UCSD-AML1 (cell line): ENCODE results near the gene UGGT1.

Experiments
- DNase-seq: peaks from one replicate; lab custom pipeline; 2025; ENCODE audit not compliant: unreplicated experiment; lab: John Stamatoyannopoulos, UW

The UGGT1 gene

GRCh38 chr2:128217671-128218070 is 126.7 kb downstream of the UGGT1 start:
- DNase-seq: peak; percentile 18

- no peak for DNase-seq
These were observed 128.9 kb downstream of the UGGT1 start for GRCh38 chr2:128219891-128220290.

DNA sequence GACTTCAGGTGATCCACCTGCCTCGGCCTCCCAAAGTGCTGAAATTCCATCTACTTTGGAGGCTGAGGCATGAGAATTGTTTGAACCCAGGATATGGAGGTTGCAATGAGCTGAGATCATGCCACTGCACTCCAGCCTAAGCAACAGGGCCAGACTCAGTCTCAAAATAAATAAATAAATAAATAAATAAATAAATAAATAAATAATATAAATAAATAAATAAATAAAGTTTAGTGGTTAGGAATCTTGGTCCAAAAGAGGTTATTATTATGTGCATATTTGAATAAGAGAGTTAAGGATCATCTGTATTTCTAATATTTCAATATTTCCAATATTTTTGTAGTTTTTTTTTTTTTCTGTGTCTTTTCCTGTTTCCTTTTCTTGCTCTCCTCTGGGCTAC is 136.9 kb downstream of the UGGT1 start:
- DNase-seq: no peak

- DNase-seq: no peak
These were observed 137.9 kb downstream of the UGGT1 start for GRCh38 chr2:128228894-128229293.

DNA sequence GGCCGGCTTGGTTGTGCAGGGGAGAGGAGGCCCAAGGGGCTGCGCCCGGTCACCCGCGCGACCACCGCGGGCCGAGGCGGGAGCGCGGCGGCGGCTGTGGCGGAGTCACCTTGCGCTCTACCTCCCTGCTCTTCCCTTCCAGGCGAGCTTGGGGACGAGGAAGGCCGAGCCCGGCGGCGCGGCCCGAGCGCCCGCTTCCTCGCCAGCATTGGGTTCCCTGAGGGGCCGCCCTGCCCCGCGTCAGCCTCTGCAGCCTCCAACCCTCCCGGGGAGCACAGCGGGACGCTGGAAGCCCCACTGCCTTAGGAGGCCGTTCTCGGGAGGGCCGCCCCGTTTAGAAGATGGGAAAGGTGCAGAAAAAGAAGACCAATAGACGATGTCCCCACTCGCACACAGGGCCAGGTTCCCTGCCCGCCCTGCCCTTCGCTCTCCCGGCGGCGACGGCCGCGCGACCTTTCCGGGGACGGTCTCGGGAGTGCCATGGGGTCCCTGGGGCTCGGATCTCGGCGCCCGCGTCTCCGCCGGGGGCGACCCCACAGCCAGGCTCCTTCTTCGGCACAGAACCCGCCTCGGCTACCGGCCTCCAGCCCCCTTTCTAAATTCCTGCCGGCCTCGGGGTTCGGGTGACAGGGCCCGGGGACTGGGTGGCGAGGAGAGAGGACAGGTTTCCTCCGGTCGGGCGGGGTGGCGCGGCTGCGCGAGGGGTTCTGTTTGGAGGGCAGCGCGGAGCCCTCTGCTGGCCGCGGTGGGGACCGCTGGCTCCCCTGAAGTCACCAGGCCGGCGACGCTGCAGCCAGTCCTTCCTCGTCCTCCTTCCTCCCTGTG is 142.2 kb downstream of the UGGT1 start:
- peak; percentile 84 for DNase-seq

DNA sequence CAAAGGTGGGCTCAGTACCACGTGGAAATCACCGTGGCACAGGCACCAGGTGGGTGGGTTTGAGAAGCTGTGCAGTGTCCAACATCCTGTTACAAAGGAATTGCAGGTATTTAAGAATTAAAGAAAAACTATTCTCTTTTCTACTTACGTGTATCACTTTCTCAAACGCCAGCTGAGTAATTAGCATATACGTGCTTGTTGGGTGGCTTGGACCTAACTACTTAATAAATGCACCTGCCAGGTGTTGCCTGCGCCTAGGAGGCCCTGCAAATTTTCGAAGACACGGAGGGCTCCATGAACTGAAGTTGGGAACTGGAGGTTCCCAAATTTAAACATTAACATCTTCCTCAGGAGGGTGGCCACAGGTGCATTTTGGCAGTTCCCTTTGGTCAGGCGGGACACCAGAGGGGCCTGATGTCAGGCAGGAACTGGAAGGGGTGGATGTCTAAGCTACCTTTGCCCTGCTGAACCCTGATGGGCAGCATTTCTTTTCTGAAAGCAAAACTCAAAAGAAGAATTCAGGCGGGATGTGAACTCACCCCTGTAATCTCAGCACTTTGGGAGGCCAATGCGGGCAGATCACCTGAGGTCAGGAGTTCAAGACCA is 142.9 kb downstream of the UGGT1 start:
- no peak for DNase-seq

- no peak for DNase-seq
These were observed 143.6 kb downstream of the UGGT1 start for GRCh38 chr2:128234613-128235012.

DNA sequence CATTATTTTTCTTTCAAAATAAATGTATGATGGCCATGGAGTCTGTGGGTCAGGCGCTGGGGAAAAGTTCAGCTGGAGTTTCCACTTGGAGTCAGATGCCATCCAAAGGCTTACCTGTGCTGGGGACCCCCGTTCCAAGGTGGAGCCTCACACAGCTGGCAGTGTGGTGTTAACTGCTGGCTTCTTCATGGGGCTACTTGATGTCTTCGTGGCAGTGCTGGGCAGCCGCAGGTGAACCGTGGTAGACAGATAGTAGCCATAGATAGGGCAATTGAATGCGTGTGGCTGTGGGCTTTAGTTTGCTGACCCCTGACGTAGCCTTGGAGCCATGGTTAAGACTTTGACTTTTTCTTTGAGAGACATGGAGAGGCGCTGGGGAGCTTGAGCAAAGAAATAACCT is 144.6 kb downstream of the UGGT1 start:
- DNase-seq: no peak

DNA sequence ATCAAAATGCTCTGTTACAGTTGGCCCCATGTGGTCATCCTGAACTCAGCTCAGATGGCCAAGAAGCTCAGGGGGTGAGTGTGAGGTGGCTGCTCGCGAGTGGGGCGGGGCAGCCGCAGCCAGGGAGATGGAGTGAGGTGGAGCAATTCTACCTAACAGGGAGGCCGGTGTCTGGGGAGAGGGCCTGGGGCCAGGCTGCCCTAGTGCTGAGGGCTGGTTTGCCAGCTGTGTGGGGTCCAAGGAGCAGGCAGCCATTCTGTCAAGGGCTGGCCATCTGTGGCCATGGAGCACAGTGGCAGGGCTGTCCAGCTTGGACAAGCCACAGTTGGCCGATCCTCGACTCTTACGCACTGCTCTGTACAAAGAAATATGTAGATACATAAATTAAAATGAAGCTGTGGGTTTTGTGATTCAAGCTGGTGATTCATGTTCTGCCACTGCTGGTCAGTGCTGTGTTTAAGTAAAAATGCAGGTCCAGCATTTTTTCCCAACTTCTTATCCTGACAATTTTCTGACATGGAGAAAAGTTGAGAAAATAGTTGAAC is 145.6 kb downstream of the UGGT1 start:
- no peak for DNase-seq

GRCh38 chr2:128237081-128237534 is 146.1 kb downstream of the UGGT1 start:
- peak; percentile 19 for DNase-seq

GRCh38 chr2:128237911-128238697 is 147.1 kb downstream of the UGGT1 start:
- DNase-seq: no peak

GRCh38 chr2:128241896-128242295 is 150.9 kb downstream of the UGGT1 start:
- DNase-seq: no peak
